H9 (cell line): Measurements from ENCODE around the gene FBXL14. TPM values are rescaled to one million over a fixed set of nuclear protein-coding genes. Genes with fewer than 3 reads are reported as not detected.
A peak's percentile ranks its signal among the peaks of the same experiment; 100 is the strongest.

ENCODE experiments used
- DNase-seq: peaks from one replicate; pipeline ENCODE4 v3.0.0-alpha.2; 2017
- H2AFZ ChIP-seq: one replicate; pipeline ENCODE4 v1.6.1; 2013; ENCODE audit warnings: mild to moderate bottlenecking, low read length, control low read depth, moderate library complexity
- H2AK5ac ChIP-seq: 2 replicates; pipeline ENCODE4 v1.6.1; 2013; ENCODE audit warnings: low read length, control low read depth, mixed read lengths; ENCODE audit not compliant: insufficient read length
- H2BK120ac ChIP-seq: one replicate; pipeline ENCODE4 v1.6.1; 2013; ENCODE audit warnings: low read depth, mild to moderate bottlenecking, low read length, control low read depth, inconsistent platforms; ENCODE audit not compliant: poor library complexity, severe bottlenecking
- H2BK12ac ChIP-seq: 2 replicates; pipeline ENCODE4 v1.6.1; 2013; ENCODE audit warnings: low read length, control low read depth, mixed read lengths, low read depth; ENCODE audit not compliant: insufficient read length
- H2BK15ac ChIP-seq: 2 replicates; pipeline ENCODE4 v1.6.1; 2013; ENCODE audit warnings: low read depth, low read length, control low read depth
- H2BK20ac ChIP-seq: one replicate; pipeline ENCODE4 v1.6.1; 2013; ENCODE audit warnings: low read depth, mild to moderate bottlenecking, low read length, control low read depth, inconsistent platforms; ENCODE audit not compliant: poor library complexity, severe bottlenecking
- H2BK5ac ChIP-seq: 2 replicates; pipeline ENCODE4 v1.6.1; 2013; ENCODE audit warnings: low read length, control low read depth, mixed read lengths; ENCODE audit not compliant: insufficient read length
- H3K14ac ChIP-seq: 2 replicates; pipeline ENCODE4 v1.6.1; 2013; ENCODE audit warnings: low read length, control low read depth; ENCODE audit not compliant: insufficient read depth
- H3K18ac ChIP-seq: 2 replicates; pipeline ENCODE4 v1.6.1; 2013; ENCODE audit warnings: low read depth, mild to moderate bottlenecking, mixed read lengths, low read length, control low read depth; ENCODE audit not compliant: insufficient read length
- H3K23ac ChIP-seq: 2 replicates; pipeline ENCODE4 v1.6.1; 2013; ENCODE audit warnings: low read length, control low read depth, mixed read lengths, low read depth; ENCODE audit not compliant: insufficient read length
- H3K23me2 ChIP-seq: 2 replicates; pipeline ENCODE4 v1.6.1; 2013; ENCODE audit warnings: low read depth, mild to moderate bottlenecking, mixed read lengths, low read length, control low read depth; ENCODE audit not compliant: insufficient read length, poor library complexity, severe bottlenecking
- H3K27ac ChIP-seq: 2 replicates; pipeline ENCODE4 v1.5.1; 2013; ENCODE audit warnings: low read length, control low read depth, mixed read lengths, low read depth; ENCODE audit not compliant: insufficient read length
- H3K27me3 ChIP-seq: 2 replicates; pipeline ENCODE4 v1.6.1; 2013; ENCODE audit warnings: low read length, control low read depth, inconsistent platforms; ENCODE audit not compliant: insufficient read depth
- H3K4ac ChIP-seq: 2 replicates; pipeline ENCODE4 v1.6.1; 2013; ENCODE audit warnings: low read depth, mild to moderate bottlenecking, control low read depth, inconsistent platforms, low read length, moderate library complexity
- H3K4me1 ChIP-seq: 2 replicates; pipeline ENCODE4 v1.6.1; 2013; ENCODE audit warnings: low read length, control low read depth, inconsistent platforms; ENCODE audit not compliant: insufficient read depth
- H3K4me2 ChIP-seq: 2 replicates; pipeline ENCODE4 v1.6.1; 2013; ENCODE audit warnings: low read length, control low read depth, mixed read lengths; ENCODE audit not compliant: insufficient read length, insufficient read depth
- H3K56ac ChIP-seq: 2 replicates; pipeline ENCODE4 v1.6.1; 2013; ENCODE audit warnings: low read depth, mild to moderate bottlenecking, mixed read lengths, low read length, control low read depth; ENCODE audit not compliant: insufficient read length
- H3K79me1 ChIP-seq: 2 replicates; pipeline ENCODE4 v1.6.1; 2013; ENCODE audit warnings: low read depth, mild to moderate bottlenecking, moderate library complexity, low read length, control low read depth, inconsistent platforms; ENCODE audit not compliant: insufficient read depth, poor library complexity, severe bottlenecking
- H3K79me2 ChIP-seq: 2 replicates; pipeline ENCODE4 v1.6.1; 2013; ENCODE audit warnings: low read length, control low read depth, inconsistent platforms; ENCODE audit not compliant: insufficient read depth
- H3K9ac ChIP-seq: 2 replicates; pipeline ENCODE4 v1.6.1; 2013; ENCODE audit warnings: low read length, control low read depth, mixed read lengths; ENCODE audit not compliant: insufficient read length; ENCODE audit errors: extremely low read depth
- H3K9me3 ChIP-seq: one replicate; pipeline ENCODE4 v1.6.1; 2013; ENCODE audit warnings: low read depth, low read length, inconsistent platforms; ENCODE audit not compliant: control insufficient read depth
- H3T11ph ChIP-seq: one replicate; pipeline ENCODE4 v1.6.1; 2013; ENCODE audit warnings: mild to moderate bottlenecking, low read length, control low read depth, inconsistent platforms
- H4K20me1 ChIP-seq: one replicate; pipeline ENCODE4 v1.6.1; 2013; ENCODE audit not compliant: control insufficient read depth, insufficient read length, insufficient read depth
- H4K5ac ChIP-seq: 2 replicates; pipeline ENCODE4 v1.6.1; 2013; ENCODE audit warnings: low read depth, mild to moderate bottlenecking, mixed read lengths, low read length, control low read depth; ENCODE audit not compliant: insufficient read length
- H4K8ac ChIP-seq: replicated peaks from 2 replicates; pipeline ENCODE4 v1.6.1; 2013; ENCODE audit warnings: low read length, control low read depth, mixed read lengths, low read depth; ENCODE audit not compliant: insufficient read length
- H4K91ac ChIP-seq: 2 replicates; pipeline ENCODE4 v1.6.1; 2013; ENCODE audit warnings: low read depth, mild to moderate bottlenecking, moderate library complexity, mixed read lengths, low read length, control low read depth; ENCODE audit not compliant: insufficient read length
- H3K27ac Mint-ChIP-seq, 3 experiments: 2 replicates in 2 of 3; 3 replicates in 1 of 3; pipeline ENCODE4 v1.8.0; 2020 to 2021; ENCODE audit warnings: mixed read lengths in 3 of 3, mild to moderate bottlenecking in 1 of 3, moderate library complexity in 1 of 3
- H3K27me3 Mint-ChIP-seq: 2 replicates; pipeline ENCODE4 v1.8.0; 2021; ENCODE audit warnings: low read depth, mild to moderate bottlenecking, moderate library complexity, mixed read lengths
- H3K36me3 Mint-ChIP-seq, 3 experiments: 2 replicates in 2 of 3; 3 replicates in 1 of 3; pipeline ENCODE4 v1.8.0; 2020 to 2021; ENCODE audit warnings: low read depth in 3 of 3, mixed read lengths in 3 of 3; ENCODE audit not compliant: insufficient read depth in 1 of 3
- H3K4me1 Mint-ChIP-seq, 2 experiments: 2 replicates each; pipeline ENCODE4 v1.8.0; 2020; ENCODE audit warnings: mixed read lengths in 2 of 2
- H3K4me3 Mint-ChIP-seq, 2 experiments: 2 replicates in 1 of 2; 3 replicates in 1 of 2; pipeline ENCODE4 v1.8.0; 2020 to 2021; ENCODE audit warnings: mild to moderate bottlenecking in 2 of 2, mixed read lengths in 2 of 2, moderate library complexity in 1 of 2
- H3K9me3 Mint-ChIP-seq, 2 experiments: 2 replicates in 1 of 2; 3 replicates in 1 of 2; pipeline ENCODE4 v1.8.0; 2020; ENCODE audit warnings: mild to moderate bottlenecking in 2 of 2, mixed read lengths in 2 of 2, moderate library complexity in 1 of 2
- WGBS: extraction: QIAGEN DNeasy Blood & Tissue Kit; methylation state at CpG from one replicate; pipeline ENCODE4 v1.1.7; 2013; ENCODE audit warnings: missing lambda C conversion rate, low lambda C conversion rate, mixed read lengths; ENCODE audit not compliant: insufficient read length; ENCODE audit errors: extremely low coverage; 5-methylcytosine and 5-hydroxymethylcytosine counted together
- total RNA-seq: library from RNA; stranded (reverse); gene quantifications from 2 replicates; pipeline ENCODE4 v1.2.1, GENCODE V29; 2021
- TF ChIP-seq, protein P1 (sequence below): fragments of 200-600 bp; sonication (generic); conservative IDR thresholded peaks from 3 replicates; pipeline ENCODE4 v1.8.0; 2021; ENCODE audit warnings: antibody characterized with exemption, mild to moderate bottlenecking

FBXL14 gene
- total RNA-seq, 1 experiment from 2014 or later: 15.6 TPM

DNA sequence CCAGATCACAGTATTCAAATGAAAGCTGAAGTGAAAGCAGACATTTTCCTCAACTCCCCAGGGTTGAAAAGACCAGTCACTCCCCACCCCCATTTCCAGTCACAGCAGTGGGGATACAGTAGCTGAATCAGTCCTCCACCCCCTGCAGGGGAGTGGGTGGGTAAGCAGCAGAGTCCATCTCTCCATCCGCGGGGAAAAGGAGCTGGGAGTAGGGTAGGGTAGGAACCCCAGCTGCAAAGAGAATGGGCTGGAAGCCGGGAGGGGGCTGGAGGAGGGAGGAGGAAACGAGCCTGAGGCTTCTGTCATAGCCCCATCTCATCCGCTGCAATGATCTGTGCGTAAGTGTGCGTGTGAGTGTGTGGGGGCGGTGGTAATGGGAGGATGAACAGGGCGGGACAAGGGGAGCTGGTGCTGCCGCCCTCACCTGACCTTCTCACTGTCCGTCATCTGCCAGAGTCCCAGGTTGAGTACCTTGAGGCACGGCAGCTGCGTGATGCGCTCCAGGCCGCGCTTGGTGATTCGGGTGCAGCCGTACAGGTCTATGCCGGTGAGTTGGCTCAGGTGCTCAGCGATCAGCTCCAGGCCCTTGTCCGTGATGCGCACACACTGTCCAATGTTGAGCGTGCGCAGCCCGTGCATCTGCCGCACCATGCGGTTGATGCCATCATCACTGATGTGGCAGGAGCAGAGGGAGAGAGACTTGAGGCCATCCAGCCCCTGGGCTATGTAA is 1.8 kb downstream of the FBXL14 start:
- no peak overlapping the region for H3K4ac ChIP-seq
- peaks cover 5% of the 10 kb centered on the region for H4K20me1 ChIP-seq
- peaks cover 27% of the 10 kb centered on the region for H3K23me2 ChIP-seq
- no peak overlapping the region for H2BK5ac ChIP-seq
- peaks cover 15% of the 10 kb centered on the region for H3K4me1 ChIP-seq
- peak overlapping the region; percentile 83 for H3K4me2 ChIP-seq
- H2BK15ac ChIP-seq: no peak overlapping the region
- no peak overlapping the region for H4K91ac ChIP-seq
- DNase-seq: peak; percentile 62
- no peaks in the 10 kb centered on the region; the same call in 1 of the 2 replicates for H3K79me2 ChIP-seq
- Mint-ChIP-seq H3K9me3 (peaks cover 0 to 1% of the 10 kb centered on the region in 2 experiments; a peak in 3 of 5 replicates), H3K4me3 (peak overlapping the region; percentile 71 to 88), H3K4me1 (peaks cover 57 to 68% of the 10 kb centered on the region in 2 experiments), H3K27me3 (peaks cover 74% of the 10 kb centered on the region), H3K27ac (no peak overlapping the region), H3K36me3 (peaks cover 0 to 2% (median 0%) of the 10 kb centered on the region in 3 experiments; a peak in 1 of 7 replicates)
- no CpG with 5 or more reads among the region's 27 CpGs for WGBS
- H2BK20ac ChIP-seq: no peak overlapping the region
- H3K79me1 ChIP-seq: no peaks in the 10 kb centered on the region
- H3K9me3 ChIP-seq: no peaks in the 10 kb centered on the region
- H3K9ac ChIP-seq: no peak overlapping the region
- H2AK5ac ChIP-seq: no peak overlapping the region
- H3K56ac ChIP-seq: no peak overlapping the region
- H3T11ph ChIP-seq: no peak overlapping the region
- H4K8ac ChIP-seq: no peak overlapping the region
- H3K27ac ChIP-seq: no peak overlapping the region
- H2BK120ac ChIP-seq: no peak overlapping the region
- H2AFZ ChIP-seq: no peak overlapping the region
- H3K23ac ChIP-seq: no peak overlapping the region
- peaks cover 33% of the 10 kb centered on the region; the same call in 1 of the 2 replicates for H3K27me3 ChIP-seq
- TF ChIP-seq, protein P1, sequence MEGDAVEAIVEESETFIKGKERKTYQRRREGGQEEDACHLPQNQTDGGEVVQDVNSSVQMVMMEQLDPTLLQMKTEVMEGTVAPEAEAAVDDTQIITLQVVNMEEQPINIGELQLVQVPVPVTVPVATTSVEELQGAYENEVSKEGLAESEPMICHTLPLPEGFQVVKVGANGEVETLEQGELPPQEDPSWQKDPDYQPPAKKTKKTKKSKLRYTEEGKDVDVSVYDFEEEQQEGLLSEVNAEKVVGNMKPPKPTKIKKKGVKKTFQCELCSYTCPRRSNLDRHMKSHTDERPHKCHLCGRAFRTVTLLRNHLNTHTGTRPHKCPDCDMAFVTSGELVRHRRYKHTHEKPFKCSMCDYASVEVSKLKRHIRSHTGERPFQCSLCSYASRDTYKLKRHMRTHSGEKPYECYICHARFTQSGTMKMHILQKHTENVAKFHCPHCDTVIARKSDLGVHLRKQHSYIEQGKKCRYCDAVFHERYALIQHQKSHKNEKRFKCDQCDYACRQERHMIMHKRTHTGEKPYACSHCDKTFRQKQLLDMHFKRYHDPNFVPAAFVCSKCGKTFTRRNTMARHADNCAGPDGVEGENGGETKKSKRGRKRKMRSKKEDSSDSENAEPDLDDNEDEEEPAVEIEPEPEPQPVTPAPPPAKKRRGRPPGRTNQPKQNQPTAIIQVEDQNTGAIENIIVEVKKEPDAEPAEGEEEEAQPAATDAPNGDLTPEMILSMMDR: peak; percentile 11; the same call in 1 of the 3 replicates
- no peak overlapping the region for H2BK12ac ChIP-seq
- no peak overlapping the region; the same call in 1 of the 2 replicates for H3K14ac ChIP-seq
- no peak overlapping the region for H4K5ac ChIP-seq
- H3K18ac ChIP-seq: no peak overlapping the region
